Measurements from ENCODE around the gene IL18R1. TPM values are rescaled to one million over a fixed set of nuclear protein-coding genes. Genes with fewer than 3 reads are reported as not detected.
A peak's percentile ranks its signal among the peaks of the same experiment; 100 is the strongest.

The IL18R1 gene
- total RNA-seq, 2 donors from 2014 or later, result 17.4 to 31.7 TPM

DNA sequence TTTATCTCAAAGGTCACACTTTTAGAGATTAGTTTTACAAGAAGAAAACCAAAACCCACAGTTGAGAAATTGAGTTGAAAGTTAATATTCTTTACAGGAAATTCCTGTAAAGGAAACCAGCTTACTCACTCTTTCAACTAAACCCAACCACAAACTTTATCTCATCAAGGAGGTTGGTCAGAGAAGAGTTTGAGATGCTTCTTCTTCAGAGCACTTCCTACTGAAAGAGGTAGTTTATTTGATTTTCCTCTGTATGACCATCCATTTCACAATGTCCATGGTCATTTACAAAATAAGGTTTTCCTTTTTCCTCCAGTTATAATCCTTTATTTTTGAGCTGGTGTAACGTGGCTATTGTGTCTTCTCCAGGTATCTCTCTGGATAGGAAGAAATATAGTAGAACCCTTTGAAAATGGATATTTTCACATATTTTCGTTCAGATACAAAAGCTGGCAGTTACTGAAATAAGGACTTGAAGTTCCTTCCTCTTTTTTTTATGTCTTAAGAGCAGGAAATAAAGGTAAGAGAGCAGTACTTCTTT is 62.9 kb downstream of the IL18R1 start:
- DNase-seq, result no peak
- Mint-ChIP-seq H3K36me3 (ENCODE audit: low read depth) (no peaks in the 10 kb centered on the region), H3K4me1 (peaks cover 44% of the 10 kb centered on the region), H3K27me3 (no peaks in the 10 kb centered on the region), H3K4me3 (peak overlapping the region; percentile 68), H3K27ac (peak overlapping the region; percentile 57)
- no peaks in the 10 kb centered on the region for H3K9me3 ChIP-seq (ENCODE audit: control insufficient read depth, low read length, poor library complexity, severe bottlenecking)
- peak; percentile 86 for ATAC-seq

DNA sequence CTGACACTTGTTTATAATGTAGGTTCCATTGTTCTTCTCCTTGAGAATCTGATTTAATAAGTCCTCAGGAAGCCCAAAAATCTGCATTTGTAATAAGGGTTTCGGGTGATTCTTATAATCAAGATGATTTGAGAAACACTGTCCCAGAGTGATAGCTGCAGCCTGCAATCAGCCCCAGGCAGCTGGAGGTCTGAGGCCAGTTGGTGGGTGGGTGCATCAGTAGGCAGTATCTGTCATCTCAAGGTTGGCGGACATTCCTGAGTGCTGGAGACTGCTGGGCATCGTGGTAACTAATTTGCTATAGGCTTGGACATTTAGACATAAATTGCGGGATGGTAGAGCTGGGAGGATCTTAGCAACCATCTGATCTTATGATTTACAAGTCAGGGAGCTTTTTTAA is 64.7 kb downstream of the IL18R1 start:
- Mint-ChIP-seq H3K36me3 (ENCODE audit: low read depth) (no peaks in the 10 kb centered on the region), H3K4me3 (peak overlapping the region; percentile 68), H3K4me1 (peaks cover 48% of the 10 kb centered on the region), H3K27ac (peak overlapping the region; percentile 57), H3K27me3 (no peaks in the 10 kb centered on the region)
- ATAC-seq (no peak), DNase-seq (no peak)
- no peaks in the 10 kb centered on the region for H3K9me3 ChIP-seq (ENCODE audit: control insufficient read depth, low read length, poor library complexity, severe bottlenecking)

DNA sequence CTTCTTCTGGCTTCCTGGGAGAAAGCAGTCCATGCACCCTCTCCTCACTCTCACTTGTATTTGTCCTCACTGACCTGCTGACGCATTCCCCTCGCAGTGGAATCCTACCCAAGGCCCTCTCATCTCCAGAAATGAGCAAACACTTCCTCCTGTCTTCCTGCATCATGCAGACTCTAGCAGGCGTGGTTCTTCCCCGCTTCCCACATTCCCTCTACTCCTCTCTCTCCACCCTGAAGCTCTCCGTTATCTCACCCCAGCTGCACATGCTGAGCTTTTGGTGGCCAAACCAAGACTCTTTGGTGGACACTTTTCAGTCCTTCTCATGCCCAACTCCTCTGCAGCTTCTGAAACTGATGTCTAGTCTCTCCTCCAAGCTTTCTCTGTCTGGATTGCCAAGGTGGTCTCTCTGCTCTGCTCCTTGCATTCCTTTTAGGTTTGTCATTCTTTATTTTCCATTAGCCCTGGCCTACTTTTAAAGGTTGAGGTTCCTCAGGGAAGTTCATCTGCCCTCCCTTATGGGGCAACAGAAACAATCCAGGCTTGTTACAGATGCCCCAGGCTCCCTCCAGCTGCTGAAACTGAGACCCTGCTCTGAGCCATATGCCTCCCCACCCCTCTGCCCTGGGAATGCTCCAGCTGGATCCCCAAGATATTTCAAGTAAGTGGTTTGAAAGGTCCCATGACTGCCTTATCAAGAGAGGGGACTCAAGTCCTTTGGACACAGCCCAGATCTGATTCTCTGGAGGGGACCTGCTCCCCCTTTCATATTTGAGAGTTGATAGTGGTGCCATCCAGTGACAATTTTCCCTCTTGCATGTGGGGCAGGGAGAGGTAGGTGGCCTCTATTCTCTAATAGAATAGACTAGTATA is 66.5 kb downstream of the IL18R1 start:
- Mint-ChIP-seq H3K27me3 (no peaks in the 10 kb centered on the region), H3K4me1 (peaks cover 53% of the 10 kb centered on the region), H3K4me3 (peak overlapping the region; percentile 80), H3K36me3 (ENCODE audit: low read depth) (no peaks in the 10 kb centered on the region), H3K27ac (peak overlapping the region; percentile 73)
- ATAC-seq, result no peak
- DNase-seq, result no peak
- no peaks in the 10 kb centered on the region for H3K9me3 ChIP-seq (ENCODE audit: control insufficient read depth, low read length, poor library complexity, severe bottlenecking)

DNA sequence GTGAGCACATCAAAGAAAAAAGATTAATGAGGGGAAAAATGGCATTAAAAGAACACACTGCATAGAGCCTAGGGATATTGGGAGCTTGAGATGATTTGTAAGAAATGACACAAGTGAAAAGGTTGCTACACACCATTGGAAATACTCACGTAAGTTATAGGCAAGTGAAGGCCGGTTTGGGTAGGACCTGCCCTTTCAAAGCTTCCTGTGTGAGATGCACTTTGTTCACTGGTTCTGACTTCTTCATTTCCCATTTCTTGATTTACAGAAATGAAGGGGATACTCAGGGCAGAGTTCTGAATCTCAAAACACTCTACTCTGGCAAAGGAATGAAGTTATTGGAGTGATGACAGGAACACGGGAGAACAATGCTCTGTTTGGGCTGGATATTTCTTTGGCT is 67.3 kb downstream of the IL18R1 start, which contains the start of gene IL18RAP:
TSS of gene IL18RAP (plus strand) at position 251 of the 400 bp plus-strand sequence. CDS start at position 369, 118 bp downstream.
- peak within 1 kb of the TSS; percentile 76 for H3K27ac Mint-ChIP-seq
- no peak for DNase-seq
- ATAC-seq, result no peak
- no peaks in the 10 kb centered on the region for H3K27me3 Mint-ChIP-seq
- no peaks in the 10 kb centered on the region for H3K36me3 Mint-ChIP-seq (ENCODE audit: low read depth)
- H3K4me3 Mint-ChIP-seq, result peak within 1 kb of the TSS; percentile 80
- peaks cover 46% of the 10 kb centered on the region for H3K4me1 Mint-ChIP-seq
- H3K9me3 ChIP-seq (ENCODE audit: control insufficient read depth, low read length, poor library complexity, severe bottlenecking), result no peaks in the 10 kb centered on the region

DNA sequence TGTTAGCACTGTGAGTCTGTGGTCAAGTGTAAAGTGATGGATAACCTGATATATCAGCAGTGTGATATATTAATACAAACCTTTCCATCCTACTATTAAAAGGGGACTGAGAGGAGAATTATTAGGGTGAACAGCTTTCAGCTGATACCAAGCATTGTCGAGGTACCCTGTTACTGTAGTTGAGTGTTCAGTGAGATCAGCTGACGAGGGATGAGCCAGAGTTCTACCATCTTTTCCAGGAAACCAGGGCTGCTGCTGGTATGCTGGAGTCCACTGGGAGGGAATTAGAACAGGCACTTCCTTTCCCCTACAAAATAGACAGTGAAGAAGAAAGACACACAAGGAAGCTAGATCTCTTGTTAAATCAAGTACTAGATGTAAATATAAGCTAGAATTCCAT is 67.8 kb downstream of the IL18R1 start:
- Mint-ChIP-seq H3K4me3 (peak overlapping the region; percentile 28), H3K36me3 (ENCODE audit: low read depth) (no peaks in the 10 kb centered on the region), H3K27ac (peak overlapping the region; percentile 17), H3K27me3 (no peaks in the 10 kb centered on the region), H3K4me1 (peaks cover 45% of the 10 kb centered on the region)
- DNase-seq (no peak), ATAC-seq (no peak)
- H3K9me3 ChIP-seq (ENCODE audit: control insufficient read depth, low read length, poor library complexity, severe bottlenecking), result no peaks in the 10 kb centered on the region

DNA sequence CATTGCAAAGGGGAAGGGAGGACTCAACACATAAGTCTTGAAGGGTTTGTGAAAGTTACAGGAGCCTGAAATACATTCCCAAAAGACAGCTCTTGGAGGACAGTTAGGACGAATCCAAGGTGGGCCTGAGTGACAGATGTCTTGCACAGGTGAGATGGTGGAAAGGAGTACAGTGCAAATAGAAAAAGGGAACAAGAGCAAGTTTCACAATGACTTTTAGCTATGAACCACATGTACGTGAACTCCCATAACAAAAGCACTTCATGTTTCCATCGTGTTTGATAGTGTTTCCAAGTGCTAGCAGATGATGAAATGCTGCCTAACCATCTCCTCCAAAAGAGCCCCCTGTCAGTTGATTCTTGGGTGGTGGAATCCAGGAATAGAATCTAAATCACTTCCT is 69.2 kb downstream of the IL18R1 start:
- Mint-ChIP-seq H3K4me3 (no peak overlapping the region), H3K27ac (peak overlapping the region; percentile 76), H3K4me1 (peaks cover 40% of the 10 kb centered on the region), H3K36me3 (ENCODE audit: low read depth) (no peaks in the 10 kb centered on the region), H3K27me3 (no peaks in the 10 kb centered on the region)
- DNase-seq, result no peak
- ATAC-seq, result no peak
- no peaks in the 10 kb centered on the region for H3K9me3 ChIP-seq (ENCODE audit: control insufficient read depth, low read length, poor library complexity, severe bottlenecking)

DNA sequence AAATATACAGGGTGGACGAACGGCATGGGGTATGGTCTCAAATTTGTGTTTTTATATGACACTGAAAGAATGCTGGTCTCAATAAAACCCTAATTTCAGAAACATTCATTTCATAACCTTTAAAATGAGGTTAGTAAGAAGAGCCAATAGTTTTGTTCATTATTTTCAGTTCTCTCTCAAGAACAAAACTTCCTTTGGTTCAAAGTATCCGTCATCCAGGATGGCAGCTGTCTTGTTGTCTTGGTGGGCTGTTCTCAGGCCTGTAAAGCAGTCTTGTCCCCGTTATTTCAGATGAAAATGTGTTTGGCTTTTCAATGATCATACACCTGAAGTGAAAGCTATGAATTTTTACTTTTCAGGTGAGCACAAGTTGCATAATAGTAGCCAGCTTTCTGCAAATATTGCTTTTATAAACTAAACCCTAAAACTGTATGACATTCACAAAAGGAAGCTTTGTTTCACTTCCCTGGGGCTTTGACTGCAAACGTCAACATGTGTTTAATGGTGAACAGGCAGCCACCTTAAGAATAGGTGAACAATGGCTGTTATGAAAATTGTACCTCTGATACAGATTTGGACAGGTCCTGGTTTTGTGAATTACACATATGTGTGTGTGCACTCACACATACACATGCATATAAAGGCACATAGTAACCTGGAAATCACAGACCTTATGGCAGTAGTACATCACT is 70.0 kb downstream of the IL18R1 start:
- DNase-seq, result no peak
- ATAC-seq, result no peak
- Mint-ChIP-seq H3K27ac (peak overlapping the region; percentile 76), H3K27me3 (no peaks in the 10 kb centered on the region), H3K4me3 (peak overlapping the region; percentile 42), H3K4me1 (peaks cover 36% of the 10 kb centered on the region), H3K36me3 (ENCODE audit: low read depth) (no peaks in the 10 kb centered on the region)
- H3K9me3 ChIP-seq (ENCODE audit: control insufficient read depth, low read length, poor library complexity, severe bottlenecking), result no peaks in the 10 kb centered on the region

DNA sequence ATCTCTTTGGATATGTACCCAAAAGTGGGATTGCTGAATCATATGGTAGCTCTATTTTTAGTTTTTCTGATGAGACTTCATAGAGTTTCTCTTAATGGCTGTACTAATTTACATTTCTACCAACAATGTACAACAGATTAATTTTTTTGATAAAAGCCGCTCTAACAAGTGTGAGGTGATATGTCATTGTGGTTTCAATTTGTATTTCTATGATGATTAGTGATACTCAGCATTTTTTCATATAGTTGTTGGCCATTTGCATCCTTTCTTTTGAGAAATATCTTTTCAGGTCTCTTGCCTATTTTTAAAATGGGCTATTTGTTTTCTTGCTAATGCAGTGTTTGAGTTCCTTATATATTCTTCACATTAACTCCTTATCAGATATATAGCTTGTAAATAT is 71.7 kb downstream of the IL18R1 start:
- DNase-seq (no peak), ATAC-seq (no peak)
- peaks cover 2% of the 10 kb centered on the region for H3K36me3 Mint-ChIP-seq (ENCODE audit: low read depth)
- H3K9me3 ChIP-seq (ENCODE audit: control insufficient read depth, low read length, poor library complexity, severe bottlenecking), result no peaks in the 10 kb centered on the region
- H3K27me3 Mint-ChIP-seq, result no peaks in the 10 kb centered on the region
- H3K4me1 Mint-ChIP-seq, result peaks cover 30% of the 10 kb centered on the region
- H3K4me3 Mint-ChIP-seq, result no peak overlapping the region
- no peak overlapping the region for H3K27ac Mint-ChIP-seq

DNA sequence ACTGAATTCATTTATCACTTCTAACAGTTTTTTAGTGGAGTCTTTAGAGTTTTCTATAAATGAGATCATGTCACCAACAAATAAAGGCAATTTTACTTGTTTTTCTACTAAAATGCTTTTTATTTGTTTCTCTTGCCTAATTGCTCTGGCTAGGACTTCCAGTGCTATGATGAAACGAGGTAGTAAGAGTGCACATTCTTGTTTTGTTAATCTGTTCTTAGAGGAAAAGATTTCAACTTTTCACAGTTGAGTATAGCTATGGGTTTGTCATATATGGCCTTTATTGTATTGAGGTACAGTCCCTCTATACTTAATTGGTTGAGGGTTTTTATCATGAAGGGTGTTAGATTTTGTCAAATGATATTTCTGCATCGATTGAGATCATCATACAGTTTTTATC is 73.0 kb downstream of the IL18R1 start:
- Mint-ChIP-seq H3K27ac (no peak overlapping the region), H3K27me3 (no peaks in the 10 kb centered on the region), H3K4me1 (peaks cover 20% of the 10 kb centered on the region), H3K36me3 (ENCODE audit: low read depth) (peaks cover 2% of the 10 kb centered on the region), H3K4me3 (no peak overlapping the region)
- ATAC-seq, result no peak
- no peak for DNase-seq
- no peaks in the 10 kb centered on the region for H3K9me3 ChIP-seq (ENCODE audit: control insufficient read depth, low read length, poor library complexity, severe bottlenecking)

DNA sequence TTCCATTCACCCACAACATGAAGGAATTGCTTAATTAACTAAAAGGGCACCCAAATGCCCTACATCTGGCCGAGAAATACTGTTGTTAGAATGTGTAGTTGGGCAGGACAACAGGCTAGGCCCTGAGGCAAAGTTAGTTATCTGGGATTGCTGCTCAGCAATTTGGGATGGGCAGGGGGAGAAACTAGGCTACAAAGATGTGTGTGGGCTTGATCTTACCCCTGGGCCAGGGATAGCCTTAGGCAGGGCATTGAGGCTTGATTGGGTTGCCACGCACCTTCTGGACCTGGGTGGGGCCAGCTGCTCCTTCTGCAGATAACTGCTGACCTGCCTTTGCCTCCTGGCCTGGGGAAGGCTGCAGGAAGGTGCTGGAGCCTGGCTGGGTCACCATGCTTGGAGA is 76.8 kb downstream of the IL18R1 start:
- peaks cover 23% of the 10 kb centered on the region for H3K4me1 Mint-ChIP-seq
- no peaks in the 10 kb centered on the region for H3K9me3 ChIP-seq (ENCODE audit: control insufficient read depth, low read length, poor library complexity, severe bottlenecking)
- DNase-seq (no peak), ATAC-seq (no peak)
- no peaks in the 10 kb centered on the region for H3K27me3 Mint-ChIP-seq
- H3K36me3 Mint-ChIP-seq (ENCODE audit: low read depth), result peaks cover 6% of the 10 kb centered on the region
- H3K4me3 Mint-ChIP-seq, result no peak overlapping the region
- H3K27ac Mint-ChIP-seq, result no peak overlapping the region

DNA sequence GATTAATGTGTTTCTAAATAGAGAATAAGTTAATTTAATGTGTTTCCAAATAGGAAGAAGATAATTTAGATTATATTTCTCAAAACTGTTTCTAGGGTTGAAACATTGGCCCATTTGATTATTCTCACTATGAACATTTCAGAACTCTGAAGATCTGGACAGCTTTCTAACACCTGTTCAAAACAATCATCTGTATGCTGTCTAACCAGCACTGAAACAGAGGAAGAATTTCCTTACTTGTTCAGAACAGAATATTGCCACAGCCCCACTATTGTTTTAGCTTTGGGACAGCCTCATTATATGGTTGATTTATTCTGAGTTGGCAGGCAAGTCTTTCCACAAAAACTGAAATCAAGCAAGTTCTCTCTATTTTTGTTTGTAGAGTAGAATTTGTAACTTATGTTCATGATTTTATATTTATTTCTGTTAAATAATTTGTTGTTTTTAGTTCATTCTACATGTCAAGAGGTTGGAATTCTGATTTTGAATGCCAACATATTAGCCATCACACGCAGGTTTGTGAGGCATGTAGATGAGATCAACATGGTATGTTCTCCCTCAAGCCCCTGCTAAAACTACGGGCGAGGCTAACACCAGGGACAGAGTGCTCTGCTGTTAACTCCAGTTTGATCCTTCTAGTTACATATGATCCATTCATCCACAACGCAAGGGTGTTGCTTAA is 78.5 kb downstream of the IL18R1 start:
- Mint-ChIP-seq H3K4me3 (no peak overlapping the region), H3K4me1 (peaks cover 23% of the 10 kb centered on the region), H3K36me3 (ENCODE audit: low read depth) (peaks cover 6% of the 10 kb centered on the region), H3K27me3 (no peaks in the 10 kb centered on the region), H3K27ac (no peak overlapping the region)
- DNase-seq (no peak), ATAC-seq (no peak)
- no peaks in the 10 kb centered on the region for H3K9me3 ChIP-seq (ENCODE audit: control insufficient read depth, low read length, poor library complexity, severe bottlenecking)

DNA sequence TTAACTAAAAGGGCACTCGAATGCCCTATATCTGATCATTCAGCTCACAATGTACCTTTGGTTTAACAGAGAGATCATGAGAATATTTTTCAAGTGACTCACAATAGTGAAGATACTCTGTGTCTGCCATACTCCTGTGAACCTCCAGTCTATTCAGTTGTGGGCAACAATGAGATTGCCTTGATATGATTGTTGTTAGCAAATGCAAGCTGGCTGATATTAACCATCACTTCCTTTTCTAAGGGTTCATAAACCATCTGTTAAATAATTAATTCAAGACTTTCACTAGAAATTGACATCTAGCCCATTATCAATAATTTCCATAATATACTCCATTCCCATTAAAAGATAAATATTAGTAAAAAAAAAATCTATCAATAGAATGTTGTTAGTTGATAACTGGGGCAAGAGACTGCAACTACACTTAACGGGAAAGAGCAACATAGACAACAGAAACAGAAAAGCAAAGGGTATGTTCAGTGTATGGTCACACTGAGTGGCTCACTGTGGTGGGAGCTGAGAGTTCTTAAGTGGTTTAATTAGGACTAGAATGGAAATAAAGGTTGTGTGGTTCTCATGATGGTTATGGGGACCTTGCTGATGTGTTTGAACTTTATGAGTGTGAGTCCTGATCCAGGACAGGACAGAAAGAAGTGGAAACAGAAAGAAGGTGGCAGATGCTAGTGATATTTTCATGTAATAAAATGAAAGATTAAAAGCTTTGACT is 79.2 kb downstream of the IL18R1 start:
- no peak for ATAC-seq
- Mint-ChIP-seq H3K4me1 (peaks cover 21% of the 10 kb centered on the region), H3K4me3 (no peak overlapping the region), H3K27ac (no peak overlapping the region), H3K27me3 (no peaks in the 10 kb centered on the region), H3K36me3 (ENCODE audit: low read depth) (peaks cover 6% of the 10 kb centered on the region)
- H3K9me3 ChIP-seq (ENCODE audit: control insufficient read depth, low read length, poor library complexity, severe bottlenecking), result no peaks in the 10 kb centered on the region
- DNase-seq, result no peak

All from T-helper 17 cell (primary cell).